Endothelial cell of umbilical vein (primary cell): ENCODE measurements around the gene APLN. TPM values are rescaled to one million over a fixed set of nuclear protein-coding genes. Genes with fewer than 3 reads are reported as not detected.
A peak's percentile ranks its signal among the peaks of the same experiment; 100 is the strongest.

Experiments used
- BruUV-seq: library from RNA; stranded (reverse); fragments of 400-500 nt; replicated peaks from 2 replicates; lab custom pipeline; 2021; lab: Mats Ljungman, UMichigan
- CTCF ChIA-PET: fragments of 300-600, 350-600 bp; sonication (Branson Sonifier 250); formaldehyde crosslinking; loops from one replicate; lab custom pipeline; 2021; ENCODE audit warnings: antibody characterized with exemption, inconsistent platforms; lab: Charles Lee
- POLR2A ChIA-PET: fragments of 300-600, 350-600 bp; sonication (Branson Sonifier 250); formaldehyde crosslinking; loops from one replicate; lab custom pipeline; 2021; ENCODE audit warnings: antibody characterized with exemption, inconsistent platforms; lab: Charles Lee
- DNase-seq: peaks from one replicate; pipeline ENCODE4 v3.0.0-alpha.2; 2011; ENCODE audit warnings: low read depth, low spot score
- FAIRE-seq: peaks from 2 replicates; lab custom pipeline; 2011; peaks lifted over from hg19 to GRCh38; lab: Jason Lieb, UNC
- H2AFZ ChIP-seq: 2 replicates; pipeline ENCODE4 v1.6.0; 2012; ENCODE audit warnings: low read depth, low read length, control low read depth, inconsistent platforms
- H3K27ac ChIP-seq: 2 replicates; pipeline ENCODE4 v1.5.1; 2011; ENCODE audit warnings: low read depth, mild to moderate bottlenecking, control low read depth, low read length, moderate library complexity; ENCODE audit not compliant: insufficient read depth
- H3K27me3 ChIP-seq, 2 experiments: 2 replicates each; pipeline versions ENCODE4 v1.6.0 to v1.6.1; 2011; ENCODE audit warnings: low read length in 2 of 2, mixed read lengths in 1 of 2; ENCODE audit not compliant: control insufficient read depth in 2 of 2, insufficient read depth in 2 of 2
- H3K36me3 ChIP-seq, 2 experiments: 2 replicates in 1 of 2; 3 replicates in 1 of 2; pipeline ENCODE4 v1.5.1; 2011; ENCODE audit warnings: low read length in 2 of 2, mild to moderate bottlenecking in 1 of 2, moderate library complexity in 1 of 2; ENCODE audit not compliant: control insufficient read depth in 2 of 2, insufficient read depth in 2 of 2; ENCODE audit errors: extremely low read depth in 1 of 2
- H3K4me1 ChIP-seq: 3 replicates; pipeline ENCODE4 v1.5.1; 2011; ENCODE audit warnings: mild to moderate bottlenecking, low read length; ENCODE audit not compliant: control insufficient read depth, insufficient read depth; ENCODE audit errors: extremely low read depth
- H3K4me2 ChIP-seq: 2 replicates; pipeline ENCODE4 v1.6.1; 2011; ENCODE audit warnings: low read length, control low read depth, mixed read lengths; ENCODE audit not compliant: insufficient read depth
- H3K4me3 ChIP-seq, 3 experiments: fragments of 200-600 bp in 1 of 3; sonication (generic), shearing (Covaris generic) in 1 of 3; replicated peaks in 1 of 3; 2 replicates each; pipeline ENCODE4 v1.5.1; 2011 to 2016; ENCODE audit warnings: control low read depth in 3 of 3, low read length in 3 of 3, mild to moderate bottlenecking in 2 of 3, inconsistent platforms in 1 of 3, low read depth in 1 of 3, moderate library complexity in 1 of 3; ENCODE audit not compliant: insufficient read depth in 1 of 3
- H3K79me2 ChIP-seq: 2 replicates; pipeline ENCODE4 v1.6.0; 2012; ENCODE audit warnings: low read length, inconsistent platforms; ENCODE audit not compliant: control insufficient read depth, insufficient read depth
- H3K9ac ChIP-seq: replicated peaks from 2 replicates; pipeline ENCODE3; 2011; ENCODE audit warnings: low read length, control low read depth; ENCODE audit not compliant: insufficient read depth; ENCODE audit errors: extremely low read depth
- H3K9me1 ChIP-seq: replicated peaks from 3 replicates; pipeline ENCODE4 v1.6.0; 2011; ENCODE audit warnings: mild to moderate bottlenecking, low read length; ENCODE audit not compliant: control insufficient read depth, insufficient read depth; ENCODE audit errors: extremely low read depth
- H3K9me3 ChIP-seq: replicated peaks from 2 replicates; pipeline ENCODE4 v1.5.1; 2012; ENCODE audit warnings: low read length, inconsistent platforms; ENCODE audit not compliant: control insufficient read depth, insufficient read depth
- H4K20me1 ChIP-seq: replicated peaks from 2 replicates; pipeline ENCODE3; 2011; ENCODE audit warnings: mild to moderate bottlenecking, low read length; ENCODE audit not compliant: control insufficient read depth, insufficient read depth; ENCODE audit errors: extremely low read depth
- EZH2 ChIP-seq: IDR thresholded peaks from 2 replicates; pipeline ENCODE4 v1.6.1; 2012; ENCODE audit warnings: borderline replicate concordance, low read depth, mild to moderate bottlenecking, moderate library complexity, low read length, inconsistent platforms; ENCODE audit not compliant: severe bottlenecking
- FOS ChIP-seq: IDR thresholded peaks from 2 replicates; pipeline ENCODE4 v1.6.1; 2011; ENCODE audit warnings: mild to moderate bottlenecking, low read length, moderate library complexity, borderline replicate concordance; ENCODE audit not compliant: insufficient read depth
- GATA2 ChIP-seq: IDR thresholded peaks from 2 replicates; pipeline ENCODE4 v1.7.0; 2011; ENCODE audit warnings: low read depth, mild to moderate bottlenecking, moderate library complexity, mixed read lengths, low read length; ENCODE audit not compliant: insufficient read length, insufficient read depth
- JUN ChIP-seq: IDR thresholded peaks from 2 replicates; pipeline ENCODE4 v1.6.1; 2011; ENCODE audit warnings: borderline replicate concordance, low read depth; ENCODE audit not compliant: insufficient read length, insufficient read depth
- MYC ChIP-seq: IDR thresholded peaks from one replicate; pipeline ENCODE4 v1.6.1; 2011; ENCODE audit warnings: mild to moderate bottlenecking, low read depth, low read length
- POLR2A ChIP-seq: IDR thresholded peaks from 2 replicates; pipeline ENCODE4 v1.6.1; 2012; ENCODE audit warnings: low read depth, mild to moderate bottlenecking, control low read depth, low read length
- POLR2AphosphoS5 ChIP-seq: IDR thresholded peaks from 2 replicates; pipeline ENCODE4 v1.6.1; 2012; ENCODE audit warnings: low read depth, mild to moderate bottlenecking, control low read depth, low read length, moderate library complexity; ENCODE audit not compliant: insufficient read depth
- dilution Hi-C: fragments of 300-500 bp; cut with MboI; formaldehyde crosslinking; loops from one replicate; pipeline ENCODE4 v1.15.0; 2019; ENCODE audit warnings: low sequenced_read_pairs; ENCODE audit not compliant: extremely low pct_ligation_motif_present
- intact Hi-C: fragments of 100-400 bp; cut with micrococcal nuclease; formaldehyde crosslinking; loops from one replicate; pipeline ENCODE4 v1.10.0; 2022
- polyA plus RNA-seq, 4 experiments: library from polyadenylated mRNA; depleted of rRNA in 3 of 4; stranded (reverse) in 3 of 4; unstranded in 1 of 4; fragments of >200 nt; gene quantifications; 2 replicates each; pipeline versions ENCODE4 v1.2.1 to v1.2.3, GENCODE V29; 2011 to 2012; ENCODE audit warnings: missing spikeins in 1 of 4
- total RNA-seq: library from RNA; stranded (reverse); gene quantifications from 2 replicates; pipeline ENCODE4 v1.2.3, GENCODE V29; 2021
- TF ChIP-seq, protein P1 (sequence below): IDR thresholded peaks from 2 replicates; pipeline ENCODE4 v1.6.1; 2011; ENCODE audit not compliant: insufficient read depth, insufficient read length
- TF ChIP-seq, protein P2 (sequence below), 2 donors: IDR thresholded peaks; 1 replicate in 1 of 2; 2 replicates in 1 of 2; pipeline ENCODE4 v1.5.1; 2011; ENCODE audit warnings: low read length in 2 of 2, mild to moderate bottlenecking in 2 of 2, moderate library complexity in 2 of 2, control low read depth in 1 of 2, inconsistent platforms in 1 of 2, low read depth in 1 of 2; ENCODE audit not compliant: insufficient read depth in 1 of 2; ENCODE audit errors: extremely low read depth in 1 of 2

The APLN gene
- total and polyA plus RNA-seq, 2 donors (not counting 3 experiments of a cell fraction or from before 2014, with no cell fraction given) = 230 to 466 TPM

DNA sequence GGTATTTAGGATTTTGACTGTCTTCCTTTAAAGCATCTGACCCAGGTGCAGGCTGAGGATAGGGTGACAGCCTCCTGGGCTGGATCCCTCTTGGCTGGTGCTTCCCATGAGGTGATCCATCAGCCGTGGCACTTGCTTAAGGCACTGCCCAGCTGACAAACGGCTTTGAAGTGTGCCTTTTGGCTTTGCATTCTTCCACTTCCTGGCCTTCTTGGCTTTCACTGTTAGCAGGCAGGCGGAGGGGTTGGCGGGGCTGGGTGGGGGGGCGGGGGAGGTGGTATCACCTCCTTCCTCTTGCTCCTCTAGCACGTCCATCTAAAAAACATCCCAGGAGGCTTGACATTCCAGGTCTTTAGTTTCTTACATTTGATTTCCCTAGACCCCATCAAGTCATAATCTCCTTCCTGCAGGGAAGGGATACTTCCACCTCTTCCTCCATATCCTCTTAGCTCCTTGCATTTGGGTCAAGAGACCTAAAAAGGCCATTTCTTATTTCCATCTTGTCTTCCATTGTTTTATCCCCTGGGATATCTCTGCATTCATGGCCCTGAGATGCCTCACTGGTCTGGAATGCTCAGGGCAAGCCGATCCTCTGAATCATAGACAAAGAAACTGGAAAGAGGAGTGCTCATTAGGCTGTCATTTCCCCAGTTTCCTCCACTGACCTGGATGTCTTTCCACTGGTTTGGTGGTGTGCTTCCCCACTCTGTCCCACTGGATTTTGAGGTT lies 11.3 kb upstream of the APLN start:
- peak; percentile 87 for DNase-seq
- peaks cover 56% of the 10 kb centered on the region for H3K4me1 ChIP-seq
- H3K9ac ChIP-seq = peak overlapping the region; percentile 65
- H3K79me2 ChIP-seq = no peaks in the 10 kb centered on the region
- TF ChIP-seq JUN (peak; percentile 95), GATA2 (peak; percentile 86), EZH2 (no peak), MYC (no peak), POLR2A (peak; percentile 2), POLR2AphosphoS5 (peak; percentile 54), FOS (peak; percentile 95)
- TF ChIP-seq, protein P1, sequence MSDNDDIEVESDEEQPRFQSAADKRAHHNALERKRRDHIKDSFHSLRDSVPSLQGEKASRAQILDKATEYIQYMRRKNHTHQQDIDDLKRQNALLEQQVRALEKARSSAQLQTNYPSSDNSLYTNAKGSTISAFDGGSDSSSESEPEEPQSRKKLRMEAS = no peak
- TF ChIP-seq, protein P2, sequence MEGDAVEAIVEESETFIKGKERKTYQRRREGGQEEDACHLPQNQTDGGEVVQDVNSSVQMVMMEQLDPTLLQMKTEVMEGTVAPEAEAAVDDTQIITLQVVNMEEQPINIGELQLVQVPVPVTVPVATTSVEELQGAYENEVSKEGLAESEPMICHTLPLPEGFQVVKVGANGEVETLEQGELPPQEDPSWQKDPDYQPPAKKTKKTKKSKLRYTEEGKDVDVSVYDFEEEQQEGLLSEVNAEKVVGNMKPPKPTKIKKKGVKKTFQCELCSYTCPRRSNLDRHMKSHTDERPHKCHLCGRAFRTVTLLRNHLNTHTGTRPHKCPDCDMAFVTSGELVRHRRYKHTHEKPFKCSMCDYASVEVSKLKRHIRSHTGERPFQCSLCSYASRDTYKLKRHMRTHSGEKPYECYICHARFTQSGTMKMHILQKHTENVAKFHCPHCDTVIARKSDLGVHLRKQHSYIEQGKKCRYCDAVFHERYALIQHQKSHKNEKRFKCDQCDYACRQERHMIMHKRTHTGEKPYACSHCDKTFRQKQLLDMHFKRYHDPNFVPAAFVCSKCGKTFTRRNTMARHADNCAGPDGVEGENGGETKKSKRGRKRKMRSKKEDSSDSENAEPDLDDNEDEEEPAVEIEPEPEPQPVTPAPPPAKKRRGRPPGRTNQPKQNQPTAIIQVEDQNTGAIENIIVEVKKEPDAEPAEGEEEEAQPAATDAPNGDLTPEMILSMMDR (IDR thresholded peaks at IDR 0.05; ENCODE audit: extremely low read depth in 1 of 2, insufficient read depth in 1 of 2, low read depth in 1 of 2, low read length in 2 of 2) = no peak
- POLR2A ChIA-PET = interaction anchor here (0.8 to 2.2 kb wide), 5 partner anchors 11 to 58 kb away, joined by 3 to 16 read pairs (median 3); partner anchors contain the start of gene APLN
- H4K20me1 ChIP-seq = no peaks in the 10 kb centered on the region
- no peaks in the 10 kb centered on the region for H3K9me3 ChIP-seq
- H3K4me3 ChIP-seq = no peak overlapping the region
- peak; percentile 93 for FAIRE-seq
- peak overlapping the region; percentile 42 for H3K4me2 ChIP-seq
- no peaks in the 10 kb centered on the region for H3K27me3 ChIP-seq
- H2AFZ ChIP-seq = no peak overlapping the region
- H3K36me3 ChIP-seq = no peaks in the 10 kb centered on the region
- H3K27ac ChIP-seq = peak overlapping the region; percentile 88
- CTCF ChIA-PET = interaction anchor here (1.0 to 2.3 kb wide), 6 partner anchors 11 to 62 kb away, joined by 3 to 20 read pairs (median 4); partner anchors contain the start of gene APLN
- H3K9me1 ChIP-seq = no peaks in the 10 kb centered on the region
- BruUV-seq = no TSS peak
- dilution Hi-C loops = no loop called here
- intact Hi-C loops = loop anchor here (1.0 kb wide), 5 partner anchors 11 to 59 kb away; no protein-coding TSS in a partner anchor
